Stimulated activated CD4-positive, alpha-beta T cell treated with anti-CD3 and anti-CD28 coated beads, Interleukin-15, amount 100 ng/mL, for 48 hours (primary cell): Measurements from ENCODE around the gene TMEM272.
"Not testable (repeated sequence)": the region's sequence is repeated elsewhere in the genome, so short reads cannot be mapped to it uniquely, and the experiment has no call there.

Experiments
- DNase-seq, 2 donors: peaks; one replicate each; pipeline ENCODE4 v3.0.0-alpha.2; 2020; ENCODE audit warnings: low read depth in 2 of 2

TMEM272 gene

DNA sequence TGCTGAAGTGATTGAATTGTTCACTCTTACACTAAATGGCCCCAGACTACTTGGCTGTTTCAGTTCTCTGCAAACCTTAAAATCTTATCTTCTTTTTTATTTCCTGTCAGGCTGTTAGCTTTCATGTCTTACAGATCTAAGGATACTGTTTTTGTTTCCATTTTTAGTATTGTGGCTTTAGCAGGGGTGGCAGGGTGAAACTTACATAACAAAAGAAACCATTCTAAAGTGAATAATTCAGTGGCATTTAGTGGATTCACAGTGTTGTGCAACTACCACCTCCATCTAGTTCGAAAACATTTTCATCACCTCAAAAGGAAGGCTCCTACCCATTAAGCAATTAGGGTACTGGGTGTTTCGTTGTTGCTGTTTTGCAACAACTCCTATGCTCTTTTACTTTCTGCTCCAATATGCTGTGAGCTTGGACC, 19.8 kb downstream of the TMEM272 start:
- no peak for DNase-seq

DNA sequence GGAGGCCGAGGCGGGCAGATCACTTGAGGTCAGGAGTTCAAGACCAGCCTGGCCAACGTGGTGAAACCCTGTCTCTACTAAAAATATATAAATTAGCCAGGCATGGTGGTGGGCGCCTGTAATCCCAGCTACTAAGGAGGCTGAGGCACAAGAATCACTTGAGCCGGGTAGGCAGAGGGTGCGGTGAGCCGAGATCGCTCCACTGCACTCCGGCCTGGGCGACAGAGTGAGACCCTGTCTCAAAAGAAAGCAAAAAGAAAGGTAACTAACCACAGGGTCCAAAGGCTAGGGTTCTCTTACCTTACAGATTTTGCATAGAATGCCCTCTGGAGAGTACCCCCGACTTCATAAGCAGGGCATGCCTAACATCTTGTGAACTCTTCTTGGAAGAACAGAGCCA, 20.3 kb downstream of the TMEM272 start:
- DNase-seq: not testable (repeated sequence)

- no peak for DNase-seq
Measured at GRCh38 chr13:51823863-51824262, 21.1 kb downstream of the TMEM272 start.

DNA sequence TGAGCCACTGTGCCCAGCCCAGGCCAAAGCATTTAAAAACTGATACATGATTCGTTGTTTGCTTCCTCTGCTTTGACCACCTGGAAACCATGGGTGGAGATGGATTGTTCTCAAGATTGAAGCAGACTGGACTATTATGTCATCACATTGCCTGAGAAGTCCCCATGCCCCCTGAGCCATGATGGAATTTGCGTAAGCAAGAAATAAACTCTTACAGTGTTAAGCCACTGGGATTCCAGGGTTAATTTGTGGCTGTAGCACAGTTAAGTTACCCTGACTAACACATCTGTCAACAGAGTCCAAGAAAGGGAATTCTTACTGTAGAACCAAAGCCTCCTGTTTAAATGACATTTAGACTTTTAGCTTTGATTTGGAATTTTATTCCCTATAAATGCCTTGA, 21.6 kb downstream of the TMEM272 start:
- DNase-seq: no peak

GRCh38 chr13:51822106-51822815, 22.7 kb downstream of the TMEM272 start:
- no peak for DNase-seq

DNA sequence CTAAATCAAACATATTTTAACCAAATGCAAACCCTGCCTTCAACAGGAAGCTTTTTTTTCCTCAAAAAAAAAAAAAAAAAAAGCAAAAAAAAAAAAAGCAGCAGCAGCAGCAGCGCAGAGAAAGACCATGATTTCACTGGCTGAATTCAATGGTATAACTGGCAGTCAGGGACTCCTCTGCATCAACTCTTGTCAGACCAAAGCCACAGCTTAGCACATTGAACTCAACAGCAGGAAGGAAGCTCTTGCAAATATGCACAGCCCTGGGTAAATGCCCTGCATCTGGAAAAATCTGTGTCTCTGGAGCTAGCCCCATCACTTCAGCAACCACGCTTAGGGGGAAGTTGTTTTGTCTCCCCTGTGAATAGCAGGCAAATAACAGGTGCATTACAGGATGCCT, 23.4 kb downstream of the TMEM272 start:
- no peak for DNase-seq

- no peak for DNase-seq
Measured at GRCh38 chr13:51820016-51820597, 24.9 kb downstream of the TMEM272 start.

GRCh38 chr13:51819544-51819943, 25.4 kb downstream of the TMEM272 start:
- no peak for DNase-seq

DNA sequence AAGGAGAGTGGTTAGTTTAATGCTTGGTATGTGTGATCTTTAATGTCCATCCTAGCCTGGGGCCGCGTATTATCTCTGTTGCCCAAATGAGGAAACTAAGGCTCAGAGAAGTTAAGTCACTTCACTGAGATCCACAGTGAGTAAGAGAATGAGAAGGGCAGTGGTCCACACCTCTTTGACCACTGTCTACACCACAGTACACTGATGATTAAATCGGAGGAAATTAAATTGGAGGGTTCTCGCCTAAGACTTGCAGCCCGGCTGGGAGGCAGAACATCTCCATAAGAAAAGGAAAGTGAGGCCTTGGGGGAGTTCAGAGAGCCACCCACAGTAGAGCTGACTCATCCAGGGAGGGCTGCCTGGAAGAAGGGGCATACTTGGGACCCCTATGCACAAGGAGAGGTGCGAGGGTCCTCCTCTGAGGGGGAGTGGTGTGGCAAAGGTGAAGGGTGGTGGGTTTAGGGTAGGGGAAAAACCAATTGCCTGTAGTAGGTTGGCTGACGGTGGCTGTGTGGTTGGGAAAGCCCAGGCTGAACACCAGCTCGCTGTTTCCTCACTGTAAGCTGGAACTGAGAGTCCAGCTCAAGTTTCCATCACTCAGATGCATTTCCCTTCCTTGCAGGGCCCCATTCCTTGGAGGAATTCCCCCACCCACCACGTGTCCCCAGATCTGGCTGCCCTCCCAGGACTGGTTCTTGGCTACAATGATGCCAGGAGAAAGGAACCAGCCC, 26.0 kb downstream of the TMEM272 start:
- DNase-seq: no peak

- DNase-seq: no peak
Measured at GRCh38 chr13:51818276-51818675, 26.7 kb downstream of the TMEM272 start.

DNA sequence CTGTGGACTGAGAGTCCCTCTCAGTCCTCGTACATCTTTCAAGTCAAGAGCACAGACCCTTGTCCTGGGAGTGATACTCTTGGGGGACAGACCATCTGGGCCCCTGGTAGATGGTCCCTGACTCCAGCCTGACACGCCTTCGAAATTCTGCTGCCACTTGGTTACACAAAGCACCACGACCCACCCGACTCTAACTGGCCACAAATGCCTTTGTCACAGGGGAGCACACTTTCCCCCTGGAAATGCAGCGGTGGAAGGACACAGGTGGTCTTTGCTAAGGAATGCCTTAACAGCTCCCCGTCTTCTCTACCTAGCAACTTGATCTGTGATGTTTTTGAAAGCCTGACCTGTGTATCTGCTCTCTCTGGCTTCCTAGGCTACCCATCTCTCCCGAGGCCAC, 27.3 kb downstream of the TMEM272 start:
- no peak for DNase-seq

GRCh38 chr13:51816604-51817249, 28.2 kb downstream of the TMEM272 start:
- no peak for DNase-seq

DNA sequence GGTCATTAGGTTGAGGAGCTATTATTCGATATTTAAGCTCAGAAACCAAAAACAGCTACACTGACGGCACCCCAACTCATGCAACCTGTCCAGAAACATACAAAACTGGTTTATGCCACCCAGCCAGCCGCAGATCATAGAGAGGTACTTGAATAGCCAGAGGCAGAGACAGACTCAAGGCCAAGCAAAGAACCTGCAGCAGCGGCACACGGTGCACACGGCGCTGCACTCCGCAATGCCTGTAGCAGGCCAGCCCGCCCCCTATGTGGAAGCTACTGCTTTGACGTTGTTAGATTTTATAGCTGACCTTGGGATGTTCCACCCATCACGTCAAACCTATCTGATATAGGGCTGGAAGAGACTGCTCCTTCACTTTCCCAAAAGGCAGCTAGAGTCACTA, 29.1 kb downstream of the TMEM272 start:
- DNase-seq: no peak

DNA sequence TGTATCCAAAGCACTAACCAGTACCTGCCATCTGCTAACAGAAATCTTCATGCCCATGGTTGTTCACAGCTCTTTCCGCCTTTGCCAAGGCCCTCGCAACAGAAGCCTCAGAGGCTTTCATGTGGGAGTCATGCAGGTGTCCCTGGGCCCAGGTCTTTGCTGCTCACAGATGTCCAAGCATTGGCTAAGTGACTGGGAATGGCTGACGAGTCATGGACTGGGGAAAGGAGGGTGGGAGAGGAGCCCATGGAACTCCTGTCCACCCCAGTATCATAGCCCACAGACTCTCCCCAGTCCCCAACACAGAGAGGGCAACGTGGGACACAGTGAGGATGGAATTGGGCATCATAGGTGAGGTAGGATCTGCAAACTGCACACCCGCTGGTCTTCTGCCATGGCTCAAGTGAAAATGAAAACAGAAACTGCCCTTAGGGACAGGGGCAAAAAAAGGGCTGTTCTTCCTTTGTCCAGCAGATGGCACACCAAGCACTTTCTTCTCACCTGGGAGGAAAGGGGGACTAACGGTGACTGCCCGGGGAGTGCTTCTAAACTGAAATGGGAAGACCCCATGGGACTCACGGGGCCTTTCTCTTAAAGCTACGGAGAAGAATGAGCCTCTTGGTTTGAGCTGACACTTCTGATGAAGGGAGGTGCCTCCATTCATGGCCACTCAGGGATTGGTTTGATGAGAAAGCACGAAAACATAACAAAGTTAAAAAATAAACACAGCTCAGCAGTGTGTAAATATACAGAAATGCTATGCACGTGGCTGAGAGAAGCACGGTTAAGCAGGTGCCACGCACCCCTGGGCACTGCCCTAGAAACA, 29.9 kb downstream of the TMEM272 start:
- DNase-seq: peak in 1 of 2 donors; percentile 65

DNA sequence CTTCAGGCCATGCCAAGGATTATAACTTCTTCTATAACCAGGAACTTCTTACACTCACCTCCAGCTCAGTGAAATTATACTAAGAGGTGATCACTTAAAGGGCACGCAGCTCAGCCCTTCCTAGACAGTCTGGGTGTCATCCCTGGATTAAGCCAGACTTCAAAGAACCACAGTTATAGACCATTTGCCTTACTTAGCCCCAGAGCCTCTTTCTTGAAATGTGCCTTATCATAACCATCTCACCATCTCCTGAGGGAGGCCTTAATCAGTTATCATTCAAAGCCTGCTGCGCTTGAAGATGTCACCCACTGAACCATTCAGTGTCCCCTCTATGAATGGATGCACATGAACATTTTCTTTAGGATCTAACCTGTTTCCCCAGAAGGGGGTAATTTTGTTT, 30.9 kb downstream of the TMEM272 start:
- no peak for DNase-seq

DNA sequence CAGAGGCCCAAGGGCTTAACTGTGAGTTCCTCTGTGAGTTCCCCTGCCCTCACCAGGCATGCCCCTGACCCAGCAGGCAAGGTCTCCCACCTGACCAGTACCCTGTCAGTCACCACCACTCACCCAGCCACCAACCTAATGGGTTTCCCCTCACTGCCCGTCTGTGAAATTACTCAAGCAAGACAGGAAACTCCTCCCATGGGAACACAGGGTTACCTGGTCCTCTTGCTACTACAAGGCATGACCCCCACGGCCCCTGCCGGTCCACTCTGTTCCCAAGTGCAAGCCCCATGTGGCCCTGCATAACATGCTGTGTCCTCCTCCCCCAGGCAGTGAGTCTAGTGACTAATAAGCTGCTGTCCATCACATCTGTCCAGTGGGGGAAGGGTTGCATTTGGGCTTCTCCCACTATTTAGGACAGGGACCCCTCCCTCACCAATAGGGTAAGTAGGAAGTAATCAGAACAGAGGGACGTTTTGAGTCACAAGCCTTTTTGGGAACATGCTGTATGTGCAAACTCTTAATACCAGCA, 33.0 kb downstream of the TMEM272 start:
- no peak for DNase-seq

- DNase-seq: no peak
Measured at GRCh38 chr13:51811046-51811445, 33.9 kb downstream of the TMEM272 start.

- no peak for DNase-seq
Measured at GRCh38 chr13:51808811-51809210, 36.2 kb downstream of the TMEM272 start.

GRCh38 chr13:51807041-51807440, 37.9 kb downstream of the TMEM272 start:
- DNase-seq: no peak

DNA sequence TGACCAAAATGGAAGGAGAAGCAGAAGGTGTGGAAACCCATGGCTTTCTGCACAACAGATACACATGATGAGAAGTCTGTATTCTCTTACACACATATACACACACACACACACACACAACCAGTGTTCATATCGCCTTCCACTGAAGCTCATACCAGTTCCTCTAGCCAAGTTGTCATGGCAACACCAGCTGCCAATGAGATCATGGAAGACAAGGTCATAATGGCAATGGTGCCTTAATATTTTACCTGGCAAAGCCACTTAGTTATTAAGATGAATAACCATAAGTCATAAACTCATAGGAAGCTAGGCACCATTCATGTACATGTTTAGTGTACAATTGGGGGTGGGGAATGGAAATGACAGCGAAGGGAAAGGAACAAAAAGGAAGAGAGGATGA, 38.4 kb downstream of the TMEM272 start:
- no peak for DNase-seq

DNA sequence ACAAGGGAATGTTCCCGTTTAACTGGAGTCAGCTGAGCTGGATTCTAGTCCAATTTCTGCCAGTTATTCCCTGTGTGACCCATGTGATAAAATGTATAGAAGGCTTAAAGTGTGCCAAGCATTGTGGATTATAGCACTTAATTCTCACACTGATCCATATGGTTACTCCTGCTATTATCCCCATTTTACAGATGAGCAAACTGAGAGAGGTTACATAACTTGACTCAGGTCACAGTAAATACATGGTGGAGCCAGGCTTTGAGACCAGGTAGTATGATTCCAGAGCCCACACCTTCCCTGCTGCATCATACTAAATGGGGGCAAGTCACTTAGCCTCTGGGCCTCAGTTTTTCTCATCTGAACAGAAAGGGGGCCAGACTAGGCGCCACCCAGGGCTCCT, 39.1 kb downstream of the TMEM272 start:
- no peak for DNase-seq
